ENCODE data around the gene CD59.

The CD59 gene

GRCh38 chr11:33774736-33775466, 38.7 kb upstream of the CD59 start:
- peak; percentile 25 for DNase-seq (ENCODE audit: low spot score)

DNA sequence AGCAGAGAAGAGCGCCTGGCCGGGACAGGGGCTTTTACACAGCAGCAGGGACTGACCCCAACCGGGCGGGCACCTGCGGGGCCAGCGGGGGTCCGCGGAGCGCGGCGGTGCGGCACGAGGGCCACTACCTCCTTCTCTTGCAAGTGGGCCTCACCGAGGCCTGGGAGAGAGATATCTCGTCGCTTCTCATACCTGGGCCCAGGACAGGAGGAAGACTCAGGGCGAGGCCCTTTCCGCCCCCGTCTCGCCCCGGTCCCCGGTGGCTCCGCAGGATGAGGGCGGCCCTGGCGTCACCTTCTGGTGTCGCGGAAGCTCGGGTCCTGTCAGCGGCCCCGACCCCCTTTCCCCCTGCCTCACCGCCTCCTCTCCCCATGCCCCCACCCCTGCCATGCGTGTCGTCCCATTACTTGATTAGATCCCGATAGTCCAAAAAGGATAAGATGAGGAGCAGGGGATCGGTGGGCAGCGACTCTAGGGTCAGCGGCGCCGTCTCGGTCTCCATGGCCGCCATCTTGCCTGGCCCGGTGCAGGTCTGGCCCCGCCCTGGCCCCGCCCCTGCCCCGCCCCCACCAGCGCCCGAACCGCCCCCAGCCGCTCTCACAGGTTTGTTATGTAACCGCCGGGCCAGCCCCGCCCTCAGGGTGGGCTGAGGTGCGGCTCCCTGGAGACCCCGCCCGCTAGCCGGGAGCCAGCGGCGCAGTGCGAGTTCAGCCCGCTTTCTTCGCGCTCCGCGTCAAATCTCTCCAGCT, 37.9 kb upstream of the CD59 start, which contains the start of gene FBXO3:
Gene FBXO3 (minus strand): TSS at position 534 of the 749 bp plus-strand sequence. CDS start 23 bp downstream, at position 511.
- TF ChIP-seq CTCF (IDR thresholded peaks at IDR 0.05; ENCODE audit: extremely low read depth, missing control alignments): no peak
- peak; percentile 98 for DNase-seq (ENCODE audit: low spot score)

More at GRCh38 chr11:33774736-33775466, 38.7 kb upstream of the CD59 start:
- no peak for TF ChIP-seq CTCF (IDR thresholded peaks at IDR 0.05; ENCODE audit: extremely low read depth, missing control alignments)

- no peak for TF ChIP-seq CTCF (IDR thresholded peaks at IDR 0.05; ENCODE audit: extremely low read depth, missing control alignments)
- DNase-seq (ENCODE audit: low spot score): peak; percentile 45
Observed at GRCh38 chr11:33773404-33773986, 37.3 kb upstream of the CD59 start.

DNA sequence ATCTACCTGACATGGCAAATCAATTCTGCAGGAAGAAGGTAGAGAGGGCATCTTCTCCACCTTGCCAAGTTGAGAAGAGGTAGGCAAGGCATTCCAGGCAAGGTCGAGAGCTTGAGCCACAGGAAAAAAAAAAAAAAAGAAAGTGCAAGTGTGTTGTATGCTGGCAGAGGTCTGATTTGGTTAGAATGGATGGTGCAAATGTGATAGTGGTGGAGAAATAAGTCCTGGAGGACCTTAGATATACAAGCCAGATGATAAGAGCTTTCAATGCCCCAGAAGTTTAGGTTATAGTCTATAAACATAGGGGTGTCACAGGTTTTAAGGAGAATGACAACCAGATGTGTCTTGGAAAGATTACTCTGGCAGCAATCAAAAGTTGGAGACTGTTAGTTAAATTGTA, 36.6 kb upstream of the CD59 start:
- TF ChIP-seq CTCF (IDR thresholded peaks at IDR 0.05; ENCODE audit: extremely low read depth, missing control alignments): no peak
- no peak for DNase-seq (ENCODE audit: low spot score)

DNA sequence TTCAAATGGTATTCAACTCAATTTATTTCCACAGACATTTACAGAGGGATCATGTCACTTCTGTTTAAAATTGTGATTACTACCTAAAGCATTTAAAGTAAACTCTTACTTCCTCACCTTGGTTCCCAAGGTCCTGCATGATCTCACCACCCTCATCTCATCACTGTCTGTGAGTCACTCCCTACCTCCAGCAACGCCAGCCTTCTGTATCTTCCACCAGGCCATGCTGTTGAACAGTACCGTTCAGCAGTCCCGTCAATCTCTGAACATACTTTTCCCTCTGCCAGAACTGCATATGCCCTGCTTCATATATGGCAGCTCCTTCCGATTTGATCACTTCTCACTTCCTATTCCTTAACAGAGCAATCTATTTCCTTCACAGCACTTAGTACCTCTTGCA, 36.1 kb upstream of the CD59 start:
- no peak for TF ChIP-seq CTCF (IDR thresholded peaks at IDR 0.05; ENCODE audit: extremely low read depth, missing control alignments)
- DNase-seq (ENCODE audit: low spot score): no peak

DNA sequence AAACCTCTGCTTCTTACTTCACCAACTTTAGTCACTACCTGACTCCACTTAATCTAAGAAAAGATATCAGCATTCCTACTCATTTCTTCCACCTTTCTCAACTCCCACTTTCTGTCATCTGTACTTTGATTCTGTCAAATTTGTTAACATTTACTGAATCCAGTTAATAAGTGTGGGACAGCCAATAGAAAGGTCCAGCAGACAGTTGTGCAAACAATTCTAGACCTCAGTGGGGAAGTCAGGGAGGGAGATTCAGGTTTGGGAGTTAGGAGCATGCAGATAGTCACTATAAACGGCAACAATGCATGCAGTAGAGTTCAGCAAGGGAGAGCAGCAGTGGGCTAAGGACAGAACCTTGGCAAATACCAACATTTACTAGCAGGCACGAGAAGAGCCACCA, 34.0 kb upstream of the CD59 start:
- no peak for DNase-seq (ENCODE audit: low spot score)
- TF ChIP-seq CTCF (IDR thresholded peaks at IDR 0.05; ENCODE audit: extremely low read depth, missing control alignments): no peak

- no peak for DNase-seq (ENCODE audit: low spot score)
- no peak for TF ChIP-seq CTCF (IDR thresholded peaks at IDR 0.05; ENCODE audit: extremely low read depth, missing control alignments)
Observed at GRCh38 chr11:33769542-33769941, 33.3 kb upstream of the CD59 start.

All from GM20000 (cell line).